Rectal smooth muscle tissue (tissue), 1 donor: ENCODE measurements around the gene GSDME.

Experiments
- H3K27ac ChIP-seq: one replicate; pipeline ENCODE4 v1.7.0; 2013; ENCODE audit warnings: low read depth, low read length, inconsistent platforms
- H3K27me3 ChIP-seq: one replicate; pipeline ENCODE4 v1.7.0; 2013; ENCODE audit warnings: low read length; ENCODE audit not compliant: control insufficient read depth, insufficient read depth
- H3K36me3 ChIP-seq: one replicate; pipeline ENCODE4 v1.7.0; 2013; ENCODE audit warnings: low read length; ENCODE audit not compliant: control insufficient read depth, insufficient read depth
- H3K4me1 ChIP-seq: one replicate; pipeline ENCODE4 v1.7.0; 2013; ENCODE audit warnings: low read length; ENCODE audit not compliant: control insufficient read depth, insufficient read depth
- H3K4me3 ChIP-seq: one replicate; pipeline ENCODE4 v1.7.0; 2013; ENCODE audit warnings: low read length
- H3K9ac ChIP-seq: one replicate; pipeline ENCODE4 v1.7.0; 2013; ENCODE audit warnings: low read length

GSDME gene

DNA sequence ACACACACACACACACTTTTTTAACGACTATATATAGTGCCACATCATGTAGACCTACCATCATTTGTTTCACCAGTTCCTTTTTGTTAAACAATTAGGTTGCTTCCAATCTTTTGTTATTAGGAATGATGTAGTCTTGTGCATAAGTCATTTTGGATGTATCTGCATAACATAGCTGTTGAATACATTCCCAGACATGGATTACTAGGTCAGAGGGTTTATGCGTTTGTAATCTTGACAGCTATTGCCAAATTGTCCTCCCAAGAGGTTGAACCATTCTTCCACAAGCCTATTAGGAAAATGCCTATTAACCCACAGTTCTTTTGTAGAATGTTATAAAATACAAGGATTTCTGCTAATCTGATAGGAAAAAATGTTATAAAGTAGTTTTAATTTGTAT is 96.7 kb downstream of the GSDME start:
- H3K4me3 ChIP-seq = no peak overlapping the region
- no peak overlapping the region for H3K27ac ChIP-seq
- no peaks in the 10 kb centered on the region for H3K4me1 ChIP-seq
- no peak overlapping the region for H3K9ac ChIP-seq
- H3K36me3 ChIP-seq = no peaks in the 10 kb centered on the region
- H3K27me3 ChIP-seq = no peaks in the 10 kb centered on the region

DNA sequence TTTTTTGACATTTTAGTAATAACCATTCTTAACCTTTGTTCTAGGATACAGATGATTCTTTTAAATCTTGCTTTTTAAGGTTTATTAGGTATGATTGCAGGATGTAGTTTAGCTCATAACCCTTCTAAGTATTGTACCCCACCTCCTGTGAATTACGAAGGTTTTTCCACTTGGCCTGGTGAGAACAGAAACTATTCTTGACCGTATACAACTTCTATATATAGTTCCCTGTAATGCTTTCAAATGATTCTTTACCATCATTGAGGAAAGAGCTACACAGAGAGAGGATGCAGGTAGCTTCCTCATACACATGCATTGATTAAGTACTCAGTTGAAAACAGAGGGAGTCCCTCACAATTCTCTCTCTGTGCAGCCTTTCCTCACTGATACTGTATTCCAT is 97.8 kb downstream of the GSDME start:
- Histone ChIP-seq H3K27me3 (no peaks in the 10 kb centered on the region), H3K27ac (no peak overlapping the region), H3K4me3 (no peak overlapping the region)

GRCh38 chr7:24657980-24658379 is 99.3 kb downstream of the GSDME start:
- H3K36me3 ChIP-seq = no peaks in the 10 kb centered on the region
- no peaks in the 10 kb centered on the region for H3K27me3 ChIP-seq
- no peak overlapping the region for H3K9ac ChIP-seq
- no peak overlapping the region for H3K4me3 ChIP-seq
- no peaks in the 10 kb centered on the region for H3K4me1 ChIP-seq
- H3K27ac ChIP-seq = no peak overlapping the region

More for the DNA sequence above, 97.8 kb downstream of the GSDME start:
- Histone ChIP-seq H3K9ac (no peak overlapping the region), H3K4me1 (no peaks in the 10 kb centered on the region), H3K36me3 (no peaks in the 10 kb centered on the region)

- no peak overlapping the region for H3K9ac ChIP-seq
- no peaks in the 10 kb centered on the region for H3K36me3 ChIP-seq
- no peaks in the 10 kb centered on the region for H3K27me3 ChIP-seq
- H3K4me3 ChIP-seq = no peak overlapping the region
- H3K4me1 ChIP-seq = no peaks in the 10 kb centered on the region
- no peak overlapping the region for H3K27ac ChIP-seq
Observed at GRCh38 chr7:24656608-24657007, 100.7 kb downstream of the GSDME start.

DNA sequence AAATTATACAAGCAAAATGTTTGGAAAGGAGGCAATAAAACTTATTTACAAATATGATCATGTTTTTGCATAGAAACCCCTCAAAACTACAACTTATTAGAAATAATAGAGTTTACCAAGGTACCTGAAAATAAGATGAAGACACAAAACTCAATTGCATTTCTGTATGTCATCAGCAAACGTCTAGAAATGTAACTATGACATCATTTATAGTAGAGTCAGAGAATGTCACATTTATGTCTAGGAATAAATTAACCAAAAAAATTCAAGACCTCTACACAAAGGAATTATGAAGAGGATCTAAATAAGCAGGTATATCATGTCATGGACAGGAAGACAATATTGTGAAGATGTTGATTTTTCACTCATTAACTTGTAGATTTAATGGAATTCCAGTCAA is 103.0 kb downstream of the GSDME start:
- no peaks in the 10 kb centered on the region for H3K27me3 ChIP-seq
- H3K4me3 ChIP-seq = no peak overlapping the region
- no peaks in the 10 kb centered on the region for H3K4me1 ChIP-seq
- H3K27ac ChIP-seq = no peak overlapping the region
- no peak overlapping the region for H3K9ac ChIP-seq
- H3K36me3 ChIP-seq = no peaks in the 10 kb centered on the region

- Histone ChIP-seq H3K9ac (no peak overlapping the region), H3K4me1 (no peaks in the 10 kb centered on the region), H3K36me3 (no peaks in the 10 kb centered on the region), H3K27me3 (no peaks in the 10 kb centered on the region), H3K4me3 (peak overlapping the region; percentile 38), H3K27ac (no peak overlapping the region)
Observed at GRCh38 chr7:24653316-24654085, 103.8 kb downstream of the GSDME start.

DNA sequence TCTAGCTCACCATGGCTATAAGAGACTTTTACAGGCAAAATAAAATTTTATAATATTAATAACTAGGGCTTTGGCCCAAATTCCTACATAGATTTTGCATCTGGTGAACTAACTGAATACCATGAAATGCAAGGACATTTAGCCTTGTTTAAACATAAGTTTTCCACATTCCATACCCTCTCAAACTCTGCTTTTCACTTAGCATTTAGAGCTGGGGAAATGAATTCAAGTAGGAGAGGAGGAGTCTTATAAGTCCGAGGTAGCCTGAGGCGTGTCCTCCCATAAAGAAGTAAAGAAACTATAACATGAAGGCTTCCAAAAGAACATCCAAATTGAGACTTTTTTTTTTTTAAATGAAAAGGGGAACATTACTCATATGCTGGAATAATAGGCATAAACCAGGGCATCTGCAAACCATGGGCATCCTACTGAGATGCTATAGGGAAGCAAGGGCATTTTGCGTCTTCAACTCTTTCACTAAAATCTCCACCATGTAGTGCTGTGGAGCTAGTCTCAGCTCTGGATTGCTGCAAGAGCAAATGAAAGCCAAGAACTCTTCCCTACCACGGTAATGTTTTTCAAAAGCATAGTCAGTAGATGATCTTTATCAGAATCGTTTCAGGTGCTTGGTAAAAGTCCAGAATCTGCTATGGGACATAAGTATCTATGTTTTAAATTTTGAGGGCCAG is 104.9 kb downstream of the GSDME start:
- Histone ChIP-seq H3K9ac (no peak overlapping the region), H3K27ac (no peak overlapping the region)

More for the DNA sequence above, 104.9 kb downstream of the GSDME start:
- H3K36me3 ChIP-seq = no peaks in the 10 kb centered on the region
- no peak overlapping the region for H3K4me3 ChIP-seq
- no peaks in the 10 kb centered on the region for H3K27me3 ChIP-seq
- H3K4me1 ChIP-seq = no peaks in the 10 kb centered on the region
